Measurements from ENCODE around the gene PTPRN2.

PTPRN2 gene

GRCh38 chr7:157841773-157842370 lies 745.8 kb downstream of the PTPRN2 start:
- Histone ChIP-seq H3K23ac (ENCODE audit: low read depth, low read length, poor library complexity) (no peak overlapping the region), H3K79me1 (ENCODE audit: low read depth, low read length) (no peaks in the 10 kb centered on the region), H2BK12ac (ENCODE audit: low read length) (no peak overlapping the region), H3K4ac (ENCODE audit: low read length) (no peak overlapping the region), H2BK120ac (ENCODE audit: low read depth, low read length) (peak overlapping the region; percentile 2), H3K4me2 (ENCODE audit: insufficient read depth, low read length, poor library complexity, severe bottlenecking) (no peak overlapping the region), H3K9me3 (replicated peaks in 1 of 2; ENCODE audit: control insufficient read depth in 2 of 2, insufficient read depth in 1 of 2, low read depth in 1 of 2, low read length in 2 of 2) (peaks cover 6 to 10% of the 10 kb centered on the region in 2 donors), H3K18ac (ENCODE audit: low read length) (peak overlapping the region; percentile 32), H2AFZ (ENCODE audit: low read length) (peak overlapping the region; percentile 77), H2BK5ac (ENCODE audit: low read length) (no peak overlapping the region), H3K4me3 (ENCODE audit: low read length in 2 of 2) (peak overlapping the region in 1 of 2 donors; percentile 36), H2AK5ac (ENCODE audit: low read depth, low read length) (no peak overlapping the region), H3K27me3 (ENCODE audit: control insufficient read depth in 3 of 3, insufficient read depth in 3 of 3, low read depth in 1 of 3, low read length in 3 of 3) (no peaks in the 10 kb centered on the region), H3K4me1 (ENCODE audit: control insufficient read depth in 2 of 2, insufficient read depth in 1 of 2, low read depth in 1 of 2, low read length in 2 of 2) (peaks cover 26 to 27% of the 10 kb centered on the region in 2 donors), H4K91ac (ENCODE audit: low read depth, low read length, poor library complexity) (no peak overlapping the region), H4K8ac (ENCODE audit: low read depth, low read length) (no peak overlapping the region), H3K36me3 (replicated peaks in 1 of 2; ENCODE audit: control insufficient read depth in 2 of 2, insufficient read depth in 2 of 2, low read length in 2 of 2) (peaks cover 0 to 1% of the 10 kb centered on the region in 2 donors), H3K9ac (ENCODE audit: low read depth, low read length, poor library complexity) (no peak overlapping the region), H3K14ac (ENCODE audit: low read length) (no peak overlapping the region), H2BK15ac (ENCODE audit: low read length) (no peak overlapping the region), H3K27ac (replicated peaks; ENCODE audit: low read length) (peak overlapping the region; percentile 85)
- no CpG with 5 or more reads among the region's 14 CpGs for WGBS, 2 donors (ENCODE audit: extremely low coverage in 2 of 2, insufficient read length in 2 of 2, insufficient replicate concordance in 1 of 2)
- DNase-seq (ENCODE audit: low spot score), result peak; percentile 27

- no peak overlapping the region for H3K23ac ChIP-seq (ENCODE audit: low read depth, low read length, poor library complexity)
- H4K8ac ChIP-seq (ENCODE audit: low read depth, low read length), result no peak overlapping the region
- no peak overlapping the region for H3K14ac ChIP-seq (ENCODE audit: low read length)
- H3K27ac ChIP-seq (replicated peaks; ENCODE audit: low read length), result peak overlapping the region; percentile 85
- peaks cover 0 to 1% of the 10 kb centered on the region in 2 donors for H3K36me3 ChIP-seq (replicated peaks in 1 of 2; ENCODE audit: control insufficient read depth in 2 of 2, insufficient read depth in 2 of 2, low read length in 2 of 2)
- peak; percentile 39 for DNase-seq (ENCODE audit: low spot score)
- H3K4me3 ChIP-seq (ENCODE audit: low read length in 2 of 2), result peak overlapping the region in 1 of 2 donors; percentile 36
- H3K18ac ChIP-seq (ENCODE audit: low read length), result peak overlapping the region; percentile 99
- no peak overlapping the region for H4K91ac ChIP-seq (ENCODE audit: low read depth, low read length, poor library complexity)
- H2BK15ac ChIP-seq (ENCODE audit: low read length), result peak overlapping the region; percentile 66
- H3K9ac ChIP-seq (ENCODE audit: low read depth, low read length, poor library complexity), result no peak overlapping the region
- H3K9me3 ChIP-seq (replicated peaks in 1 of 2; ENCODE audit: control insufficient read depth in 2 of 2, insufficient read depth in 1 of 2, low read depth in 1 of 2, low read length in 2 of 2), result peaks cover 6 to 10% of the 10 kb centered on the region in 2 donors
- H3K4me2 ChIP-seq (ENCODE audit: insufficient read depth, low read length, poor library complexity, severe bottlenecking), result no peak overlapping the region
- peak overlapping the region; percentile 77 for H2AFZ ChIP-seq (ENCODE audit: low read length)
- peak overlapping the region; percentile 76 for H2BK120ac ChIP-seq (ENCODE audit: low read depth, low read length)
- peaks cover 26 to 27% of the 10 kb centered on the region in 2 donors for H3K4me1 ChIP-seq (ENCODE audit: control insufficient read depth in 2 of 2, insufficient read depth in 1 of 2, low read depth in 1 of 2, low read length in 2 of 2)
- peak overlapping the region; percentile 70 for H2AK5ac ChIP-seq (ENCODE audit: low read depth, low read length)
- peak overlapping the region; percentile 69 for H2BK5ac ChIP-seq (ENCODE audit: low read length)
- H3K27me3 ChIP-seq (ENCODE audit: control insufficient read depth in 3 of 3, insufficient read depth in 3 of 3, low read depth in 1 of 3, low read length in 3 of 3), result no peaks in the 10 kb centered on the region
- H3K79me1 ChIP-seq (ENCODE audit: low read depth, low read length), result no peaks in the 10 kb centered on the region
- H2BK12ac ChIP-seq (ENCODE audit: low read length), result peak overlapping the region; percentile 99
- no CpG with 5 or more reads among the region's 25 CpGs for WGBS, 2 donors (ENCODE audit: extremely low coverage in 2 of 2, insufficient read length in 2 of 2, insufficient replicate concordance in 1 of 2)
- H3K4ac ChIP-seq (ENCODE audit: low read length), result no peak overlapping the region
Observed at GRCh38 chr7:157840914-157841772, 746.5 kb downstream of the PTPRN2 start.

- Histone ChIP-seq H3K36me3 (replicated peaks in 1 of 2; ENCODE audit: control insufficient read depth in 2 of 2, insufficient read depth in 2 of 2, low read length in 2 of 2) (peaks cover 0 to 1% of the 10 kb centered on the region in 2 donors), H2AFZ (ENCODE audit: low read length) (peak overlapping the region; percentile 77), H3K9ac (ENCODE audit: low read depth, low read length, poor library complexity) (peak overlapping the region; percentile 90), H3K14ac (ENCODE audit: low read length) (peak overlapping the region; percentile 99), H3K4me2 (ENCODE audit: insufficient read depth, low read length, poor library complexity, severe bottlenecking) (no peak overlapping the region), H3K79me1 (ENCODE audit: low read depth, low read length) (no peaks in the 10 kb centered on the region), H2BK5ac (ENCODE audit: low read length) (peak overlapping the region; percentile 69), H2BK15ac (ENCODE audit: low read length) (peak overlapping the region; percentile 66), H3K27ac (replicated peaks; ENCODE audit: low read length) (peak overlapping the region; percentile 85), H2AK5ac (ENCODE audit: low read depth, low read length) (peak overlapping the region; percentile 70), H3K23ac (ENCODE audit: low read depth, low read length, poor library complexity) (peak overlapping the region; percentile 96), H2BK120ac (ENCODE audit: low read depth, low read length) (peak overlapping the region; percentile 76), H3K4me3 (ENCODE audit: low read length in 2 of 2) (peak overlapping the region in 1 of 2 donors; percentile 61), H3K4ac (ENCODE audit: low read length) (peak overlapping the region; percentile 99), H3K18ac (ENCODE audit: low read length) (peak overlapping the region; percentile 99), H3K27me3 (ENCODE audit: control insufficient read depth in 3 of 3, insufficient read depth in 3 of 3, low read depth in 1 of 3, low read length in 3 of 3) (no peaks in the 10 kb centered on the region), H3K9me3 (replicated peaks in 1 of 2; ENCODE audit: control insufficient read depth in 2 of 2, insufficient read depth in 1 of 2, low read depth in 1 of 2, low read length in 2 of 2) (peaks cover 5 to 10% of the 10 kb centered on the region in 2 donors), H4K91ac (ENCODE audit: low read depth, low read length, poor library complexity) (peak overlapping the region; percentile 100), H3K4me1 (ENCODE audit: control insufficient read depth in 2 of 2, insufficient read depth in 1 of 2, low read depth in 1 of 2, low read length in 2 of 2) (peaks cover 30 to 32% of the 10 kb centered on the region in 2 donors), H4K8ac (ENCODE audit: low read depth, low read length) (peak overlapping the region; percentile 96), H2BK12ac (ENCODE audit: low read length) (peak overlapping the region; percentile 99)
- no peak for DNase-seq (ENCODE audit: low spot score)
- no CpG with 5 or more reads among the region's 36 CpGs for WGBS, 2 donors (ENCODE audit: extremely low coverage in 2 of 2, insufficient read length in 2 of 2, insufficient replicate concordance in 1 of 2)
Observed at GRCh38 chr7:157840174-157840913, 747.3 kb downstream of the PTPRN2 start.
